MM.1S (cell line): Measurements from ENCODE around the gene TRDN.

Experiments used
- DNase-seq: peaks from one replicate; pipeline ENCODE4 v3.0.0-alpha.2; 2015
- H2AFZ ChIP-seq: fragments of 300-600 bp; sonication (generic); 2 replicates; pipeline ENCODE4 v1.6.0; 2016; ENCODE audit warnings: antibody characterized with exemption, low read length
- H3F3A ChIP-seq: fragments of 300-600 bp; sonication (generic); 2 replicates; pipeline ENCODE4 v1.6.1; 2016; ENCODE audit warnings: mild to moderate bottlenecking, antibody characterized with exemption, low read length, moderate library complexity, mixed read lengths; ENCODE audit not compliant: insufficient read depth
- H3K27ac ChIP-seq: fragments of 300-600 bp; sonication (generic); 2 replicates; pipeline ENCODE4 v1.5.1; 2016; ENCODE audit warnings: mild to moderate bottlenecking, low read length
- H3K27me3 ChIP-seq: fragments of 300-600 bp; sonication (generic); replicated peaks from 2 replicates; pipeline ENCODE4 v1.6.0; 2016; ENCODE audit warnings: low read length; ENCODE audit not compliant: insufficient read depth
- H3K36me3 ChIP-seq: fragments of 300-600 bp; sonication (generic); replicated peaks from 2 replicates; pipeline ENCODE4 v1.6.1; 2016; ENCODE audit warnings: mild to moderate bottlenecking, low read length, mixed read lengths; ENCODE audit not compliant: insufficient read depth
- H3K4me1 ChIP-seq: fragments of 300-600 bp; sonication (generic); 2 replicates; pipeline ENCODE4 v1.6.1; 2016; ENCODE audit warnings: low read length, mixed read lengths
- H3K4me2 ChIP-seq: fragments of 300-600 bp; sonication (generic); 2 replicates; pipeline ENCODE4 v1.6.0; 2016; ENCODE audit warnings: low read depth, low read length
- H3K4me3 ChIP-seq: fragments of 300-600 bp; sonication (generic); 2 replicates; pipeline ENCODE4 v1.5.1; 2016; ENCODE audit warnings: low read length, mixed read lengths
- H3K79me2 ChIP-seq: fragments of 300-600 bp; sonication (generic); 2 replicates; pipeline ENCODE4 v1.6.1; 2016; ENCODE audit warnings: mixed run types, low read length, mixed read lengths
- H3K9ac ChIP-seq: fragments of 300-600 bp; sonication (generic); 2 replicates; pipeline ENCODE4 v1.6.1; 2016; ENCODE audit warnings: low read length, mixed read lengths
- H3K9me2 ChIP-seq: fragments of 300-600 bp; sonication (generic); replicated peaks from 2 replicates; pipeline ENCODE4 v1.6.1; 2016; ENCODE audit warnings: mild to moderate bottlenecking, low read length, mixed read lengths; ENCODE audit not compliant: insufficient read depth
- H3K9me3 ChIP-seq: fragments of 300-600 bp; sonication (generic); replicated peaks from 2 replicates; pipeline ENCODE4 v1.6.1; 2016; ENCODE audit warnings: mild to moderate bottlenecking, low read length, mixed read lengths; ENCODE audit not compliant: insufficient read depth
- H4K20me1 ChIP-seq: fragments of 300-600 bp; sonication (generic); 2 replicates; pipeline ENCODE4 v1.6.1; 2016; ENCODE audit warnings: mild to moderate bottlenecking, low read length, moderate library complexity, mixed read lengths; ENCODE audit not compliant: insufficient read depth
- CTCF ChIP-seq: fragments of 300-600 bp; sonication (generic); IDR thresholded peaks from 2 replicates; pipeline ENCODE4 v1.5.1; 2016; ENCODE audit warnings: antibody characterized with exemption, low read length, mixed read lengths
- EZH2 ChIP-seq: fragments of 300-600 bp; sonication (generic); optimal IDR thresholded peaks from 2 replicates; pipeline ENCODE3; 2017; ENCODE audit warnings: low read depth, mild to moderate bottlenecking, antibody characterized with exemption, low read length, mixed read lengths
- EZH2phosphoT487 ChIP-seq: fragments of 300-600 bp; sonication (generic); IDR thresholded peaks from 2 replicates; pipeline ENCODE4 v1.6.1; 2018; ENCODE audit warnings: antibody characterized with exemption, low read length

Gene TRDN

DNA sequence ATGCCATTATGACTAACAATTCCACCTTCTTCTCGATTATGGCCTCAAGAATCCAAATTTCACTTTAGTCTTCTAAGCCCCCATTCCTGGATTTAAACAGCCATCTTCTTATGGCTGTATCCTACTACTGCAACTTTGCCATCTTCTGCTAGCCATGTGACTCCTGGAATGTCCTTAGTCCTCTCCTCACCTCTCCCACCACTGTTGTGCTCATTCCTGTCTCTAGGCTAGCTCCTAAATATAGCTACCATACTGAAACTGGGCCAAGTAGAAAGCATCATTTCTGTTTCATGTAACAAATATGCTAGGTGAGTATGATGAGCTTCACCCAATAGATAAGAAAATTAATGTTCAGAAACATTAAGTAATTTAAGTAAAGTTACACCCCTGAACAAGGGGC is 327.6 kb downstream of the TRDN start:
- H3K27ac ChIP-seq: no peak overlapping the region
- no peak for DNase-seq
- no peaks in the 10 kb centered on the region for H3K27me3 ChIP-seq
- peaks cover 7% of the 10 kb centered on the region for H3K4me1 ChIP-seq
- no peak overlapping the region for H3K4me3 ChIP-seq
- H3K79me2 ChIP-seq: no peaks in the 10 kb centered on the region
- H2AFZ ChIP-seq: no peak overlapping the region
- no peaks in the 10 kb centered on the region for H4K20me1 ChIP-seq
- H3K36me3 ChIP-seq: no peaks in the 10 kb centered on the region
- no peak overlapping the region for H3K9ac ChIP-seq
- no peak overlapping the region for H3K4me2 ChIP-seq
- TF ChIP-seq EZH2 (no peak), EZH2phosphoT487 (no peak), CTCF (no peak)
- H3K9me2 ChIP-seq: no peaks in the 10 kb centered on the region
- H3F3A ChIP-seq: no peaks in the 10 kb centered on the region
- H3K9me3 ChIP-seq: no peaks in the 10 kb centered on the region

DNA sequence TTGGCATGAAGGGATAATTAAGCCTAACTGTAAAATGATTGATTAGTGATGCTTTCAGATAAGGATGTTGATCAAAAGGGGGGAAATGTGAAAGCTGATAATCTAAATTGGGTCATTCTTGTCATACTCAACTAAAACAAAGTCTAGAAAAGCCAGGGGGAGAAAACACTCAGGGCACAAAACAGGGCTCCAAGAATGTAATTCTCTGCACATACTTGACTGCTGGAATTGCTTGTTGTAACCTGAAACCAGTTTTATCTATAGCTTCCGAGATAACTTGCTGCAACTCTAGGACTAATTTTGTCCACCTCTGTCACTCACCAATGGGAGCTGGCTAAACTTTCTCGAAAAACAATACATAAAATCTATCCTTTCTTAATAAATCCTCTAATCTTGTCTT is 330.4 kb downstream of the TRDN start:
- H3K9ac ChIP-seq: no peak overlapping the region
- no peaks in the 10 kb centered on the region for H4K20me1 ChIP-seq
- H3K4me1 ChIP-seq: peaks cover 7% of the 10 kb centered on the region
- no peak overlapping the region for H3K27ac ChIP-seq
- H3K79me2 ChIP-seq: no peaks in the 10 kb centered on the region
- no peak overlapping the region for H2AFZ ChIP-seq
- no peak overlapping the region for H3K4me2 ChIP-seq
- H3K9me3 ChIP-seq: no peaks in the 10 kb centered on the region
- H3F3A ChIP-seq: no peaks in the 10 kb centered on the region
- H3K36me3 ChIP-seq: no peaks in the 10 kb centered on the region
- no peaks in the 10 kb centered on the region for H3K9me2 ChIP-seq
- H3K27me3 ChIP-seq: no peaks in the 10 kb centered on the region
- no peak overlapping the region for H3K4me3 ChIP-seq
- no peak for DNase-seq
- TF ChIP-seq CTCF (no peak), EZH2 (no peak), EZH2phosphoT487 (no peak)

DNA sequence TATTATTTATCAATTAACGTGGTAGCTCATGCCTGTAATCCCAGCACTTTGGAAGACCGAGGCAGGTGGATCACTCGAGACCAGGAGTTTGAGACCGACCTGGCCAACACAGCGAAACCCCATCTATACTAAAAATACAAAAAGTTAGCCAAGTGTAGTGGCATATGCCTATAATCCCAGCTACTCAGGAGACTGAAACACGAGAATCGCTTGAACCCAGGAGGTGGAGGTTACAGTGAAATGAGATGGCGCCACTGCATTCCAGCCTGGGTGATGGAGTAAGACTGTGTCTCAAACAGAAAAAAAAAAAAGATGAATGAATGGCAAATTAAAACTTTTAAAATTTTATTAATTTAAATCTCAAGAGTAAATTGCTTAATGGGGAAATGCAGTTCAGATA is 341.1 kb downstream of the TRDN start:
- DNase-seq: no peak
- Histone ChIP-seq H3K9me3 (no peaks in the 10 kb centered on the region), H3K9ac (no peak overlapping the region), H3K27ac (no peak overlapping the region), H3K4me1 (no peaks in the 10 kb centered on the region), H3K79me2 (no peaks in the 10 kb centered on the region), H3K9me2 (no peaks in the 10 kb centered on the region), H3K27me3 (no peaks in the 10 kb centered on the region), H3F3A (no peaks in the 10 kb centered on the region), H3K4me3 (no peak overlapping the region), H2AFZ (no peak overlapping the region), H4K20me1 (no peaks in the 10 kb centered on the region), H3K4me2 (no peak overlapping the region), H3K36me3 (no peaks in the 10 kb centered on the region)
- TF ChIP-seq CTCF (no peak), EZH2 (no peak), EZH2phosphoT487 (no peak)
